ENCODE results near the gene ANKRD11.
A peak's percentile ranks its signal among the peaks of the same experiment; 100 is the strongest.

The ANKRD11 gene

GRCh38 chr16:89490439-89491237 lies at the start of gene ANKRD11:
Gene ANKRD11, minus strand, starts transcription at chr16:89490561. Its CDS starts 173,542 bp downstream, at chr16:89317019.
- DNase-seq = peak; percentile 100

- DNase-seq = no peak
These were observed 47.9 kb upstream of the ANKRD11 start for GRCh38 chr16:89538286-89538685.

GRCh38 chr16:89537549-89537925 lies 47.2 kb upstream of the ANKRD11 start:
- no peak for DNase-seq

GRCh38 chr16:89536886-89537548 lies 46.7 kb upstream of the ANKRD11 start:
- DNase-seq = no peak

GRCh38 chr16:89536371-89536770 lies 46.0 kb upstream of the ANKRD11 start:
- DNase-seq = no peak

- no peak for DNase-seq
These were observed 43.9 kb upstream of the ANKRD11 start for GRCh38 chr16:89534252-89534756.

- no peak for DNase-seq
These were observed 41.6 kb upstream of the ANKRD11 start for GRCh38 chr16:89531821-89532526.

GRCh38 chr16:89530401-89531381 lies 40.3 kb upstream of the ANKRD11 start:
- DNase-seq = no peak

GRCh38 chr16:89529097-89529496 lies 38.7 kb upstream of the ANKRD11 start:
- DNase-seq = no peak

- no peak for DNase-seq
These were observed 35.0 kb upstream of the ANKRD11 start for GRCh38 chr16:89525146-89525913.

GRCh38 chr16:89523680-89524344 lies 33.5 kb upstream of the ANKRD11 start:
- DNase-seq = no peak

GRCh38 chr16:89522287-89522686 lies 31.9 kb upstream of the ANKRD11 start:
- no peak for DNase-seq

- DNase-seq = no peak
These were observed 29.5 kb upstream of the ANKRD11 start for GRCh38 chr16:89519881-89520280.

- no peak for DNase-seq
These were observed 26.8 kb upstream of the ANKRD11 start for GRCh38 chr16:89517128-89517527.

GRCh38 chr16:89512453-89512852 lies 22.1 kb upstream of the ANKRD11 start:
- DNase-seq = no peak

- no peak for DNase-seq
These were observed 21.0 kb upstream of the ANKRD11 start for GRCh38 chr16:89511374-89511773.

GRCh38 chr16:89510526-89510925 lies 20.2 kb upstream of the ANKRD11 start:
- no peak for DNase-seq

- peak; percentile 87 for DNase-seq
These were observed 17.7 kb upstream of the ANKRD11 start, which contains the start of gene SPG7 for GRCh38 chr16:89507834-89508590. Gene SPG7, plus strand, starts transcription at chr16:89508403. Its CDS starts 15 bp downstream, at chr16:89508418.

GRCh38 chr16:89507214-89507833 lies 17.0 kb upstream of the ANKRD11 start:
- DNase-seq = peak; percentile 18
